Activated naive CD4-positive, alpha-beta T cell treated with anti-CD3 and anti-CD28 coated beads, Interleukin-2, amount 50 U/mL, for 16 hours (primary cell): ENCODE results near the gene SERPINA10.

ENCODE experiments used
- DNase-seq: peaks from one replicate; pipeline ENCODE4 v3.0.0-alpha.2; 2020

Gene SERPINA10

GRCh38 chr14:94292872-94293577 is at the start of gene SERPINA10:
TSS of gene SERPINA10 (minus strand) at chr14:94293268. CDS start at chr14:94290593, 2,675 bp downstream.
- DNase-seq, result no peak

- no peak for DNase-seq
Measured at GRCh38 chr14:94342334-94342934, 49.4 kb upstream of the SERPINA10 start.

GRCh38 chr14:94341656-94342333 is 48.7 kb upstream of the SERPINA10 start:
- DNase-seq, result no peak

GRCh38 chr14:94340533-94340932 is 47.5 kb upstream of the SERPINA10 start:
- no peak for DNase-seq

GRCh38 chr14:94338023-94338422 is 45.0 kb upstream of the SERPINA10 start:
- no peak for DNase-seq

- DNase-seq, result no peak
Measured at GRCh38 chr14:94337274-94337673, 44.2 kb upstream of the SERPINA10 start.

- DNase-seq, result no peak
Measured at GRCh38 chr14:94334872-94335271, 41.8 kb upstream of the SERPINA10 start.

- no peak for DNase-seq
Measured at GRCh38 chr14:94332587-94332986, 39.5 kb upstream of the SERPINA10 start.

- DNase-seq, result no peak
Measured at GRCh38 chr14:94332063-94332583, 39.1 kb upstream of the SERPINA10 start.

- no peak for DNase-seq
Measured at GRCh38 chr14:94331462-94331861, 38.4 kb upstream of the SERPINA10 start.

GRCh38 chr14:94330857-94331256 is 37.8 kb upstream of the SERPINA10 start:
- no peak for DNase-seq

- DNase-seq, result no peak
Measured at GRCh38 chr14:94330432-94330831, 37.4 kb upstream of the SERPINA10 start.

- no peak for DNase-seq
Measured at GRCh38 chr14:94329857-94330256, 36.8 kb upstream of the SERPINA10 start.

GRCh38 chr14:94328196-94328595 is 35.1 kb upstream of the SERPINA10 start:
- no peak for DNase-seq

GRCh38 chr14:94322648-94323570 is 29.8 kb upstream of the SERPINA10 start, which contains the start of gene SERPINA6:
TSS of gene SERPINA6 (minus strand) at chr14:94323336. CDS start at chr14:94314648, 8,688 bp downstream.
- no peak for DNase-seq

- DNase-seq, result no peak
Measured at GRCh38 chr14:94321421-94322271, 28.6 kb upstream of the SERPINA10 start.

- no peak for DNase-seq
Measured at GRCh38 chr14:94320243-94320642, 27.2 kb upstream of the SERPINA10 start.

- no peak for DNase-seq
Measured at GRCh38 chr14:94317259-94317658, 24.2 kb upstream of the SERPINA10 start.

- DNase-seq, result no peak
Measured at GRCh38 chr14:94316692-94317091, 23.6 kb upstream of the SERPINA10 start.

GRCh38 chr14:94314890-94315289 is 21.8 kb upstream of the SERPINA10 start:
- DNase-seq, result no peak

GRCh38 chr14:94313991-94314655 is 21.1 kb upstream of the SERPINA10 start:
- no peak for DNase-seq
